Gastrocnemius medialis (tissue), 4 donors: Measurements from ENCODE around the gene TSPAN9.

Experiments used
- POLR2A ChIP-seq, 2 donors: fragments of 450-650 bp; IDR thresholded peaks; one replicate each; pipeline ENCODE4 v1.6.1; 2017; ENCODE audit warnings: antibody characterized with exemption in 2 of 2, mild to moderate bottlenecking in 2 of 2, moderate library complexity in 2 of 2
- TF ChIP-seq, protein P1 (sequence below), 5 experiments: fragments of 450-650 bp in 3 of 5; fragments of 200-600 bp in 2 of 5; sonication (generic) in 2 of 5; IDR thresholded peaks in 4 of 5; conservative IDR thresholded peaks in 1 of 5; 1 replicate in 4 of 5; 2 replicates in 1 of 5; pipeline ENCODE4 v1.5.1; 2016 to 2019; ENCODE audit warnings: antibody characterized with exemption in 5 of 5, mild to moderate bottlenecking in 3 of 5, moderate library complexity in 3 of 5

DNA sequence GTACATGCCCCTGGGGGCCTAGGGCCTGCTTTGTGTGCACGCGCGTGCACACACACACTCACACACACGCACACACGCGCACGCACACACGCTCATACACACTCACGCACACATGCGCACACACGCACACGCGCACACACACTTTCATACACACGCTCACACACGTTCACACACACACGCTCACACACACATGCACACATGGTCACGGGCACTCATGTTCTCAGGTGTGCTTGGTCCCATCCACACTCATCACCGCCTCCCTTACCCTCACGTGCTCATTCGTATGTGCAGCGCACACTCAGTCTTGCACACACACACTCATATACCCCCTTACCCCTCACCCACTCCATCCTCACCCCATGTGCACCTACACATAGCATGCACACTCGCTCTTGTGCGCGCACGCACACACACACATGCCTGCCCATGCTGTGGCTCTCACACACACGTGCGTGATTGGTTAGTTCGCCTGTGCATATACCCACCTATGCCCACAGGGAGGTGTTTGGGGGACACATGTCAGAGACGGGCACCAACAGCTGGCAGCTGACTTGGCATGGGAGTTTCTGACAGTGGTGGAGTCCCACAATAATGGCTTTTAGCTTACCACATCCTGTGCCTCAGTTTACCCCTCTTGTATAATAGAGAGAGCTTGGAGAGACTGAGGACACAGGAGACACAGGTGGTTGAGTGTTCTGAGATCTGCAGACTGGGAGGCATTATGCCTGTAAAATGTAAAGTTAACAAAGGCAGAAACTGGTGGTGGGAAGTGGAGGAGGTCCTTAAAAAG, 28.7 kb downstream of the TSPAN9 start:
- TF ChIP-seq, protein P1, sequence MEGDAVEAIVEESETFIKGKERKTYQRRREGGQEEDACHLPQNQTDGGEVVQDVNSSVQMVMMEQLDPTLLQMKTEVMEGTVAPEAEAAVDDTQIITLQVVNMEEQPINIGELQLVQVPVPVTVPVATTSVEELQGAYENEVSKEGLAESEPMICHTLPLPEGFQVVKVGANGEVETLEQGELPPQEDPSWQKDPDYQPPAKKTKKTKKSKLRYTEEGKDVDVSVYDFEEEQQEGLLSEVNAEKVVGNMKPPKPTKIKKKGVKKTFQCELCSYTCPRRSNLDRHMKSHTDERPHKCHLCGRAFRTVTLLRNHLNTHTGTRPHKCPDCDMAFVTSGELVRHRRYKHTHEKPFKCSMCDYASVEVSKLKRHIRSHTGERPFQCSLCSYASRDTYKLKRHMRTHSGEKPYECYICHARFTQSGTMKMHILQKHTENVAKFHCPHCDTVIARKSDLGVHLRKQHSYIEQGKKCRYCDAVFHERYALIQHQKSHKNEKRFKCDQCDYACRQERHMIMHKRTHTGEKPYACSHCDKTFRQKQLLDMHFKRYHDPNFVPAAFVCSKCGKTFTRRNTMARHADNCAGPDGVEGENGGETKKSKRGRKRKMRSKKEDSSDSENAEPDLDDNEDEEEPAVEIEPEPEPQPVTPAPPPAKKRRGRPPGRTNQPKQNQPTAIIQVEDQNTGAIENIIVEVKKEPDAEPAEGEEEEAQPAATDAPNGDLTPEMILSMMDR (IDR thresholded peaks at IDR 0.05 in 4 of 5, conservative IDR thresholded peaks at IDR 0.05 in 1 of 5) = no peak
- TF ChIP-seq POLR2A (IDR thresholded peaks at IDR 0.05) = no peak
